ENCODE measurements around the gene LENG9.

Gene LENG9

DNA sequence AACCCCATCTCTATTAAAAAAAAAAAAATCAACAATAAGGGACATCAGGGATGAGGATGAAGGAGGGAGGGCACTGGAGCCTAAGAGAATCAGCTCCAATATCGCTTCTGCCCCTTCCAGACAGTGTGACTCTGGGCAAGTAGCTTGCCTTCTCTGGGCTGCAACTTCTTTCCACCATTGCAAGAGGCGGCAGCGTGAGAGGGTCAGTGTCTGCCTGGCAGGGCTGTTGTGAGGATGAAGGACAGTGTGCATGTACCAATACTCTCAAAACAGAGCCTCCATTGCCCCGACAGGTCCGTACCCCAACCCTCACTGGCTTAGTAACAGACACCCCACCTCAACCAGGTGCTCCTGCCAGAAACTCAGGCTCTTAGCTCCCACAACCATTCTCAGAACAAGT lies 29.9 kb downstream of the LENG9 start:
- DNase-seq (ENCODE audit: low read depth), result no peak
- TF ChIP-seq CTCF (IDR thresholded peaks at IDR 0.05; ENCODE audit: low read length, missing control alignments), result no peak
- H3K4me3 ChIP-seq (replicated peaks; ENCODE audit: low read depth, low read length), result no peak overlapping the region

- no peak for TF ChIP-seq CTCF (IDR thresholded peaks at IDR 0.05; ENCODE audit: low read length, missing control alignments)
- DNase-seq (ENCODE audit: low read depth), result no peak
- no peak overlapping the region for H3K4me3 ChIP-seq (replicated peaks; ENCODE audit: low read depth, low read length)
Measured at GRCh38 chr19:54432144-54432738, 31.3 kb downstream of the LENG9 start.

GRCh38 chr19:54431255-54431838 lies 32.2 kb downstream of the LENG9 start:
- DNase-seq (ENCODE audit: low read depth), result peak; percentile 41
- H3K4me3 ChIP-seq (replicated peaks; ENCODE audit: low read depth, low read length), result no peak overlapping the region
- no peak for TF ChIP-seq CTCF (IDR thresholded peaks at IDR 0.05; ENCODE audit: low read length, missing control alignments)

- DNase-seq (ENCODE audit: low read depth), result peak; percentile 40
- no peak for TF ChIP-seq CTCF (IDR thresholded peaks at IDR 0.05; ENCODE audit: low read length, missing control alignments)
- peak overlapping the region; percentile 30 for H3K4me3 ChIP-seq (replicated peaks; ENCODE audit: low read depth, low read length)
Measured at GRCh38 chr19:54430306-54431254, 33.0 kb downstream of the LENG9 start.

DNA sequence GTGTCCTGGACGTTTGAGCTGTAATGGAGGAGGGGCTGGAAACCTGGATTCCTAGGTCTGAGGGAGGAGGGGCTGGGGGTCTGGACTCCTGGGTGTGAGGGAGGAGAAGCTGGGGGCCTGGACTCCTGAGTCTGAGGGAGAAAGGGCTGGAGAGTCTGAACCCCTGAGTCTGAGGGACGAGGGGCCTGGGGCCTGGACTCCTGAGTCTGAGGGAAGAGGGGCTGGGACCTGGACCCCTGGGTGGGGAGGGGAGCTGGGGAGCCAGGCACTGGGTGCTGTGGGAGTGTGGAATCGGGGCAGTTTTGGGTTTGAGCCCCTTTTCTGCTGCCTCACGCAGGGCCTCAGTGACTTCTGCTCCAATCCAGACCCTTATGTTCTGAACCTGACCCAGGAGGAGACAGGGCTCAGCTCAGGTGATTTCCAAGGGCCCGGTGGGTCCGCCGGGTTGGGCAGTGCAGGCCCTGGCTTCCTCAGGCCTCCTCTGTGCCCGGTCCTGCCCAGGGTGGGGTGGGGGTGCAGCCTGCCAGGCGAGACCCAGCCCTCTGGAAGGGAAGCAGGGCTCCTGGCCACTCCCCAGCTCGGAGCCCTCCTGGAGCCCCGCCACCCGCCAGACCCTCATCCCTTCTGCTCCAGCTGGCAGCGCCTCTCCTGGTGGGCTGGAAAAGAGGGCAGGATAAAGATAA lies 33.9 kb downstream of the LENG9 start:
- no peak overlapping the region for H3K4me3 ChIP-seq (replicated peaks; ENCODE audit: low read depth, low read length)
- no peak for TF ChIP-seq CTCF (IDR thresholded peaks at IDR 0.05; ENCODE audit: low read length, missing control alignments)
- no peak for DNase-seq (ENCODE audit: low read depth)

GRCh38 chr19:54429176-54429495 lies 34.4 kb downstream of the LENG9 start:
- DNase-seq (ENCODE audit: low read depth), result no peak
- TF ChIP-seq CTCF (IDR thresholded peaks at IDR 0.05; ENCODE audit: low read length, missing control alignments), result no peak

More at GRCh38 chr19:54429176-54429495, 34.4 kb downstream of the LENG9 start:
- H3K4me3 ChIP-seq (replicated peaks; ENCODE audit: low read depth, low read length), result no peak overlapping the region

Measured in fibroblast of pulmonary artery (primary cell).